ENCODE measurements around the gene SH2D6. TPM values are rescaled to one million over a fixed set of nuclear protein-coding genes. Genes with fewer than 3 reads are reported as not detected.
A peak's percentile ranks its signal among the peaks of the same experiment; 100 is the strongest.
"Not testable (repeated sequence)": the region's sequence is repeated elsewhere in the genome, so short reads cannot be mapped to it uniquely, and the experiment has no call there.

SH2D6 gene
- total and polyA plus RNA-seq, 7 donors, result 0.25 to 1.4 (median 0.70) TPM; not detected in 1

- intact Hi-C loops (cut with DNase I), result no loop called here
- ATAC-seq (no peak), DNase-seq (no peak)
- no peak overlapping the region for H3K27ac ChIP-seq
- H3K27me3 ChIP-seq (ENCODE audit: insufficient read depth in 3 of 3, low read length in 2 of 3), result no peaks in the 10 kb centered on the region
- TF ChIP-seq CTCF (IDR thresholded peaks at IDR 0.05), result no peak
- H3K4me1 ChIP-seq, result no peaks in the 10 kb centered on the region
- H3K36me3 ChIP-seq (ENCODE audit: insufficient read depth in 1 of 2, low read depth in 1 of 2), result peaks cover 4 to 92% of the 10 kb centered on the region in 2 donors
- no peaks in the 10 kb centered on the region for H3K9me3 ChIP-seq
- 94% methylated on average over 5 of the region's 5 CpGs for WGBS, 3 donors
- no peak overlapping the region for H3K4me3 ChIP-seq
Observed at GRCh38 chr2:85376291-85377065, 42.0 kb upstream of the SH2D6 start.

- H3K36me3 ChIP-seq (ENCODE audit: insufficient read depth in 1 of 2, low read depth in 1 of 2), result peaks cover 4 to 86% of the 10 kb centered on the region in 2 donors
- intact Hi-C loops (cut with DNase I), result no loop called here
- H3K27ac ChIP-seq, result no peak overlapping the region
- no peaks in the 10 kb centered on the region for H3K9me3 ChIP-seq
- H3K27me3 ChIP-seq (ENCODE audit: insufficient read depth in 3 of 3, low read length in 2 of 3), result no peaks in the 10 kb centered on the region
- H3K4me3 ChIP-seq, result no peak overlapping the region
- peak in 1 of 2 donors; percentile 11 for DNase-seq
- no peak for ATAC-seq
- H3K4me1 ChIP-seq, result no peaks in the 10 kb centered on the region
- 88 to 94% (median 91%) methylated on average over 11 of the region's 11 CpGs for WGBS, 3 donors
- no peak for TF ChIP-seq CTCF (IDR thresholded peaks at IDR 0.05)
Observed at GRCh38 chr2:85377083-85377482, 41.4 kb upstream of the SH2D6 start.

GRCh38 chr2:85378257-85378656 lies 40.3 kb upstream of the SH2D6 start:
- no peaks in the 10 kb centered on the region for H3K27me3 ChIP-seq (ENCODE audit: insufficient read depth in 3 of 3, low read length in 2 of 3)
- H3K36me3 ChIP-seq (ENCODE audit: insufficient read depth in 1 of 2, low read depth in 1 of 2), result peaks cover 4 to 74% of the 10 kb centered on the region in 2 donors
- ATAC-seq (no peak), DNase-seq (no peak)
- H3K9me3 ChIP-seq, result no peaks in the 10 kb centered on the region
- no peaks in the 10 kb centered on the region for H3K4me1 ChIP-seq
- TF ChIP-seq CTCF (IDR thresholded peaks at IDR 0.05), result no peak
- H3K4me3 ChIP-seq, result no peak overlapping the region
- 94 to 96% (median 95%) methylated on average over 5 of the region's 5 CpGs for WGBS, 3 donors
- intact Hi-C loops (cut with DNase I), result no loop called here
- no peak overlapping the region for H3K27ac ChIP-seq

GRCh38 chr2:85380048-85380447 lies 38.5 kb upstream of the SH2D6 start:
- DNase-seq (no peak), ATAC-seq (no peak)
- Histone ChIP-seq H3K4me1 (no peaks in the 10 kb centered on the region), H3K36me3 (ENCODE audit: insufficient read depth in 1 of 2, low read depth in 1 of 2) (peaks cover 4 to 73% of the 10 kb centered on the region in 2 donors), H3K9me3 (no peaks in the 10 kb centered on the region), H3K4me3 (no peak overlapping the region), H3K27me3 (ENCODE audit: insufficient read depth in 3 of 3, low read length in 2 of 3) (no peaks in the 10 kb centered on the region), H3K27ac (no peak overlapping the region)
- intact Hi-C loops (cut with DNase I), result no loop called here
- no peak for TF ChIP-seq CTCF (IDR thresholded peaks at IDR 0.05)
- 82 to 97% (median 85%) methylated on average over 1 of the region's 1 CpG for WGBS, 3 donors

GRCh38 chr2:85383151-85383550 lies 35.4 kb upstream of the SH2D6 start:
- H3K9me3 ChIP-seq; intact Hi-C loops (cut with DNase I); H3K27me3 ChIP-seq (ENCODE audit: insufficient read depth in 3 of 3, low read length in 2 of 3); H3K4me1 ChIP-seq; H3K4me3 ChIP-seq; DNase-seq: not testable (repeated sequence)
- H3K27ac ChIP-seq, result peak overlapping the region; percentile 27
- ATAC-seq, result peak; percentile 61 to 87 (median 76)
- 60 to 72% (median 68%) methylated on average over 5 of the region's 5 CpGs for WGBS, 3 donors
- H3K36me3 ChIP-seq (ENCODE audit: insufficient read depth in 1 of 2, low read depth in 1 of 2), result peaks cover 2 to 75% of the 10 kb centered on the region in 2 donors
